ENCODE data around the gene RNF187.

Gene RNF187

DNA sequence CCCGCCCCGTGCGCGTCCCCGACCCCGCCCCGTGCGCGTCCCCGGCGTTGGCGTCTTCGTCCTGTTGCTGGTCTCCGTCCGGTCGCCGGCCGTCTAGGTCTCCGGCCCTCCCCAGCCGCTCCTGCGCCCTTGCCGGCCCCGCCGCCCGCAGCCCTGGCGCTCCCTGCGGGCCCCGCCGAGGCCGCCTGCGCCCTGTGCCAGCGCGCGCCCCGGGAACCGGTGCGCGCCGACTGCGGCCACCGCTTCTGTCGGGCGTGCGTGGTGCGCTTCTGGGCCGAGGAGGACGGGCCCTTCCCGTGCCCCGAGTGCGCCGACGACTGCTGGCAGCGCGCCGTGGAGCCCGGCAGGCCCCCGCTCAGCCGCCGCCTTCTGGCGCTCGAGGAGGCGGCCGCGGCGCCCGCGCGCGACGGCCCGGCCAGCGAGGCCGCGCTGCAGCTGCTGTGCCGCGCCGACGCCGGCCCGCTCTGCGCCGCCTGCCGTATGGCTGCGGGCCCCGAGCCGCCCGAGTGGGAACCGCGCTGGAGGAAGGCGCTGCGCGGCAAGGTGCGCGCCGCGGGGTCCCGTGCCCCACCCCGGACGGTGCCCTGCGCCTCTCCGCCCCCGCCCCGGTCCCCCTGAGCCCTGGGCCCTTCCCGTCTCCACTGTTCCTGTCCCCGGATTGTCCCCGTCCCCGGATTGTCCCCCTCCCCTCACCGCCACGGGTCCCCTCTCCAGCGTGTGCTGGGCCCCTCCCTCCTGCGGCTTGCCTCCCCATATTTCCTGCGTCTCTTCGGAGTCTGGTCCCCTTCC, at the start of gene RNF187:
TSS of gene RNF187 (plus strand) at position 47 of the 789 bp plus-strand sequence.
- DNase-seq: peak; percentile 84

DNA sequence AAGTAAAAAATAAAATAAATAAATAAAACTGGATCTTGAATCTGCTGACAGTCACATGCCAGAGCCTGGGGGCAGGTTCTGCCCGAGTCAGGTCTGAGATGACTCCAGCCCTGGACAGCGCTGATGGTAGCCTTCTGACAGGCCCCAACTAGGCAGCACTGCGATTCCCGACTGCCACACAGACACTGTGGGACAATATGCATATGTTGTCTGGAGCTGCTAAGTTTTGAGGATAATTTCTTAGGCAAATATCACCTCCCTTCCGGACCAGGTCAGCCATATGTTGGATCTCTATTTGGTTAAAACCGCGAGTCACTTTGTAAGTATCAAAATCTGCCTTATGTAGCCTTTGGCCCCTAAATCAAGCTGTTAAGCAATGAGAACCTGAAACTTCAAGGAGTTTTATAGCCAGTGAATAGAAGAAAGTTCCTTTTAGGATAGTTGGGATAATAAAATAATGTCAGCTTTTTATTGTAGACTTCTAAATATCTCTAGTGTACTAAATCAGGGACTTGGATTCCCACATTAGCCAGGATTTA, 49.7 kb upstream of the RNF187 start:
- no peak for DNase-seq

DNA sequence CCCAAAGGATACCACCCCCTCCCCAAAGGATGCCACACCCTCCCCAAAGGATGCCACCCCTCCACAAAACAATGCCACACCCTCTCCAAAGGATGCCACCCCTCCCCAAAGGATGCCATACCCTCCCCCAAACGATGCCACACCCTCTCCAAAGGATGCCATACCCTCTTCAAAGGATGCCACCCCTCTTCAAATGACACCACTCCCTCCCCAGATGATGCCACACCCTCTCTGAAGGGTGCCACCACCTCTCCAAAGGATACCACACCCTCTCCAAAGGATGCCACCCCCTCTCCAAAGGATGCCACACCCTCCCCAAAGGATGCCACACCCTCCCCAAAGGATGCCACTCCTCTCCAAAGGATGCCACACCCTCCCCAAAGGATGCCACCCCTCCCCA, 48.9 kb upstream of the RNF187 start:
- DNase-seq: no peak

DNA sequence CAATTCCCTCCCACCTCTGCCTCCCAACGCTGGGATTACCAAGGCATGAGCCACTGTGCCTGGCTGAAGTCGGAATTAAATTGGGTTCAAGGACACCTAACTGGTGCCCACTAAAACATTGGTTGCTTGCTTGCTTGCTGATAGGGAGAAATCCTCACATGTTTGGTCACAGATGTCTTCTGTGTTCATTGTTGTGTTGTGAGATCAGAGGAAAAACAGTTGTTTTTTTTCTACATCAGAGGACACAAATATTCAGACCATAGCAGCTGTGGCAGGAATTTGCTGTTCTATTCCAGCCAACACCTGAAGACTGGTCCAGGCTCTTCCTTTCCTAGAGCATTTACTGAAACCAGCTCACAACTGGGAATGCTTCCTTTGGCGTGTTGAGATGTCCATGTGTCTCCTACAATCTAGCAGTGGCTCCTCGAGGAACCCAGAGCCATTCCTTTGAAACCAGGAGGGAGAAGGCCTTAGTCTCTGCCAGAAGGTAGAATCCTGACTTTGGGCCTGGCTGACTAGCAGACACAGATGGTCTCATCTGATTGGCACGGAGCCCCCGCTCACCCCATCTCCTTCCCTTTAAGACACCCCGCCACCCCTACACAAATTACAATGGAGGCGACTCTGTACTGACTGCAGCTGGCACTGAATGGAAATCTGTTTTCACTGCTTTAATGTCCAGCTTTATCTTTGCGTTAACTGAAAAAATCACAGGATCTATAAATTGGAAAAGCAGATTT, 46.3 kb upstream of the RNF187 start:
- no peak for DNase-seq

DNA sequence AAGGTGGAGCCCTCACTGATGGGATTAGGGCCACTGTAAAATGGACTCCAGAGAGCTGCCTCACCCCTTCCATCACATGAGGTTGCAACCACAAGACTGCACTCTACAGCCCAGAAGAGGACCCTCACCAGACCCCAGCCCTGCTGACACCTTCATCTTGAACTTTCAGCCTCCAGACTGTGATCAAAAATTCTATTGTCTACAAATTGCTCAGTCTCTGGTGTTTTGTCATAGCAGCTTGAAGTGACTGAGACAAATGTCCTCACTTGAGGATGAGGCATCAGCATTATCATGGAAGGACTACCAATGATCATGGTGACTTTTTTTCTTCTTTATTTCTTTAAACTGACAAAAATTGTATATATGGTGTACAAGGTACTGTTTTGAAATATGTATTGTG, 43.8 kb upstream of the RNF187 start:
- no peak for DNase-seq

DNA sequence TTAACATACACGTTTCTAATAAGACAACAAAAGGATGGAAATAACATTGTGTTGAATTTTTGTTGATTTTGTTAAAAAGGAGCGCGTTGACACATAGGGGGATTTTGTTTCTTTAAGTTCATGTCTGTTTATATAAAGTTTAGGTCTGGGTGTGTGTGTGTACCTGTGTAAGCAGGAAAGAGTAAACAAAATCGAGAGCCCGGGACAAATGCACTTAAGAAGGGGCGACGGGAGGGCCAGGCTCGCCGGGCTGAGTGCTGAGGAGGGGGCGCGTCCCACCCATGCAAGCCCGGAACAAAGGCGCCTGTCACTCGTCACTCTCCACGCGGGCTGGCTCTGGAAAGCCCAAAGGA, 41.7 kb upstream of the RNF187 start:
- DNase-seq: no peak

DNA sequence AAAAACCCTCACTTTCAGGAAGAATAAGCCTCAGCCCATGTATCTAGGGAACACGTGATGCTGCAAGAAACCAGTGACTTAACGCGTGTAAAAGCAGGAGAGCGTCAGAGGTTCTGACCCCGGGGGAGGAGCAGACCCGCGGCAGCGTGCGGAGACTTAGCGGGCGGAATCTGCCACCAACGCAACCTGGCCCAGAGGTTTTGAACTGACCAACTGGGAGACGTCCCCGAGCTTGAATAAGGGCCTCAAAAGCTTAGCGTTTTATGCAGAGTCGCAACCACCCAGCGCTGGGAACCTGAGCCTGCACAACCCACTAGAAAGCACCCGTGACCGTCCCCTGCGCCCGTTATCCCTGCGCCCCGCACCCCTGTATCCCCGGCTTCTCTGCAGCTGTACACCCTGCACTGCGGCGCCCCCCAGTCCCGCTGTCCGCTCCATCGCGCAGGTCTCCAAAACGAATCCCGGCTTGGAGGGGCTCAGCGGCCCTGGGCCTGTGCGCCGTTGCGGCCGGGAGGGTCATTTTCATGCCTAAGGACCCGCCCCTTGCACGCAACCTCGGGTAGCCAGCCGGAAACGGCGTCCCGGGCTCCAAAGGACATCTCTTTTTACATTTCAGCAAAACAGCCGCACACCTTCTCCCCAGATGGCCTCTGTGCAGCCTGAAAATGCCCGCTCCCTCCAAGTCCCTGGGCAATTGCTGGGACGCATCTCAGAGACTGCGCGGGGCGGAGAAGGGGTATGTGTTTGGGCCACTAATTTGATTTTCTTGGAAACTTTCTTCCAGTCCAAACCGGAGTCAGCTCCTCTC, 41.1 kb upstream of the RNF187 start:
- peak; percentile 25 for DNase-seq

DNA sequence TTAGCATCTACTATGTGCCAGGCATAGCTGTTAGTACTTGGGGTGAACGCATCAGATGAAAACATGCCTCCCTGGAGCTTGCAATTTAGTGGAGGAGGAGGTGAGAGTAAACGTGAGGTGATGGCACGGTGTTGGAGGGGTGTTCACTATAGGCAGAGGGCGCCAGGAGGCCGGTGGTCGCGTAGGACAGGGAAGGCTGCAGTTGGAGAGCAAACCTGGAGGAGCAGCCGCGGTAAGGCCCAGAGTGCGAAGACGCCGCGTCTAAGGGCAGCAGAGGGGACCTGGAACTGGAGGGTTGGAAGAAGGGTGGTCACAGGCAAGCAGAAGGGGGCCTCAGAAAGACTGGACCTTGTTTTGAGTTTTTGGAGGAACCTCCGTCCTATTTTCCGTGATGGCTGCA, 40.3 kb upstream of the RNF187 start:
- no peak for DNase-seq

DNA sequence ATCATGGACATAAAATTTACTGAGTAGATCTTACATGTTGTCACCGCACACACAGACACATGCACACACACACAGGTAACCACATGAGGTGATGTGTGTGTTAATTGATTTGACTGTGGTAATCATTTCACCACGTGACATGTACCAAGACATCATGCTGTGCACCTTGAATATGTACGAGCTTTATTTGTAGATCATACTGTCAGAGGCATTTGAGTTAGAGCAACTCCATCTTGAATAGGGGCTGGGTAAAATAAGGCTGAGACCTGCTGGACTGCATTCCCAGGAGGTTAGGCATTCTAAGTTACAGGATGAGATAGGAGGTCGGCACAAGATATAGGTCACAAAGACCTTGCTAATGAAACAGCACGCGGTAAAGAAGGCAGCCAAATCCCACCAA, 38.8 kb upstream of the RNF187 start:
- DNase-seq: no peak

DNA sequence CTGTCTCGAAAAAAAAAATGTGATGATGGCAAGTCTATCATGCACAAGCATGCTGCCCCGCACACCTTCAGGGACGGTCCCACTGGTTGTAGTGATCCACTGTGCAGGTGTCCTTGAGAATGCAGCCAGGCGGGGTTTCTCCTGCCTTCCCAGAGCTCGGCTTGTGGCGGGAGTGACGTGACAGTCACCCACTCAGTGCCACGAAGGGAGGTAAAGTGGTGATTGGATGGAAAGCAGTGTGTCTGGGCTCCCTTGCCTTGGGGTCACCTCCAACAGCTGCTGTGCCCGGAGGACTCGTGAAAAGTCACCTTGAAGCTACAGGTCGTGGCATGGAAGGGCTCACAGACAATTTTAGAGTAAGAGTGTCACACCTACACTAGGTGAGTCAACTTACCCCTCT, 37.0 kb upstream of the RNF187 start:
- DNase-seq: no peak

DNA sequence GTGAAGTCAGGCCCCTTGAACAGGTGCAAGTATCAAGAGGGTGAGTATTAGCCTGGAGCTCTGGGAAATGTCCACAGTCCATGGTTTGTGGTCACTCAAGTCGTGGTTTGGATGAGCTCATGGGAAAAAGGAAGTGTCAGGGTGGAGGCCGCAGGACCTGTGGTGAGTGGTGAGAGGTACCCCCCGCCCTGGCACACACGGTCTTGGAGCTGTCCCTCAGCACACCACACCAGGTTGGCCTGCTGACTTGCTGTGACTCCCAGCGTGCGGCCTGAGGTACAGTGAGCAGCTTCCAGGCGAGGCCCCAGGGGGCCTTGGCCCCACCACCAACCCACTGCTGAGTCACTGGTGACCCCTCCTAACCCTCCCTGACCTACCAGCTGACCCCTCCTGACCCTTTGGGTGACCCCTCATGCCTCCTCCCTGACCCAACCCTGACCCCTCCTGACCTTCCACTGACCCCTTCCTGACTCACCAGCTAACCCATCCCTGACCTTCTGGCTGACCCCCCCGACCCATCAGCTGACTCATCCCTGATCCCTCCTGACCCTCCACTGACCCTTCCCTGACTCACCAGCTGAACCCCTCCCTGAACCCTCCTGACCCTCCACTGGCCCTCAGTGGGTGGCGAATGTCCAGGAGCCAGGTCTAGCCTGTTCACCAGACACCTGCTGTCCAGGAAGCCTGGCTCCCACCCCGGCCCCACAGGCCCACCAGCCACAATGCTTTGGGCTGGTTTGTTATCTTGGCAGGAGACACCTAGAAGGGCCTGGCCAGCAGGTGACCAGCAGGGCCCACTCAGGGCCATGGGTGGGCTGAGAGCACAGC, 34.8 kb upstream of the RNF187 start:
- no peak for DNase-seq

DNA sequence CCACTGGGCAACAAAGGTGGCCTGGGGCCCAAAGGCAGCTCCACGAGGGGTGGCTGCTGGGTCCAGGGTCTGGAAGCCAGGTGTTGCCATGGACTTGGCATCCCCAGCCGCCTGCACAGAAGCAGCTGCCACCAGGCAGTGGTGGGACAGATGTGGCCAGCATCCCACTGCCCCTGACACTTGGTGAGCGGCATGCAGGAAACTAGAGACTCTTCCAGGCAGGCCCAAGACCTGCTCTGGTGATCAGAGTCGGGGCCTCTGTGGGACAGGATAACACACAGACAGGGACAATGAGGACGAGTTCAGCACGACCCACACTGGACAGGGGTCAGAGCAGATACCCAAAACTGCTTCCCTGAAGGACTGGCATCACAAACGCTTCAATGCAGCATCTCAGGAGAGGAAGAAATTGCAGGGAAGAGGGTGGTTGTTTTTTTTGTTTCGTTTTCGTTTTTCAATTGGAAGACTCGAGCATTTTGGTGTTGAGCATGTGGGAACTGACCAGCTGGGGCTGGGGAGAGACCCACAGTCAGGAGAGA, 34.1 kb upstream of the RNF187 start:
- no peak for DNase-seq

DNA sequence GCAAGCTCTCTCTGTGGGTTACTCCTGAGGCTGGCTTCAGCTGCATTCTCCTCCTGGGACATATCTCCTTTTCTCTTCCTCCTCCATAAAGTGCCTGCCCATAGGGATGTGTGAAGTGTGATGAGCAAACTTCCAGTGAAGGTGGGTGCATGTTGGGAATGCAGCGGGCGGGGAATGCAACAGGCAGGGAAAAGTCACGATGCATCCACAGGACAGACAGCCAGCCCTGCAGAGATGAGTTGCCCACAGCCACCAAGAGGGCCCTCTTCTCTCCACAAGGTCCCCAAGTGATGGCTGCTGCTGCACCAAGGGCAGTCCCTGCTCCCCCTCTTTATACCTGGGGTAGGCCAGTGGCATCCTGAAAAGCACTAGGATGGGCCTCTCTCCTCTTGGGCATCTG, 33.6 kb upstream of the RNF187 start:
- no peak for DNase-seq

DNA sequence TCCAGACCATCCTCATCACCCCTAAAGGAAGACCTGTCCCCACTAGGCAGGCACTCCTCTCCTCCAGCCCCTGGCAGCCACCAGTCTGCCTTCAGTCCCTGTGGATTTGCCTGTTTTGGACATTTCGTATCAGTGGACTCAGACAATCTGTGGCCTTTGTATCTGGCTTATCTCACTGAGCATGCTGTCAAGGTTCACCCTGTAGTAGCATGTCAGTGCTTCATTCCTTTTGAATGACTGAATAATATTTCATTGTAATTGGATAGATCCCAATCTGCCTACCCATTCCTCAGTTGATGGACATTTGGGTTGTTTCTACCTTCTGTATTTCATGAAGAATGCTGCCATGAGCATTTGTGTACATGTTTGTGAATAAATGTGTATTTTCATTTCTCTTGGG, 32.9 kb upstream of the RNF187 start:
- DNase-seq: no peak

DNA sequence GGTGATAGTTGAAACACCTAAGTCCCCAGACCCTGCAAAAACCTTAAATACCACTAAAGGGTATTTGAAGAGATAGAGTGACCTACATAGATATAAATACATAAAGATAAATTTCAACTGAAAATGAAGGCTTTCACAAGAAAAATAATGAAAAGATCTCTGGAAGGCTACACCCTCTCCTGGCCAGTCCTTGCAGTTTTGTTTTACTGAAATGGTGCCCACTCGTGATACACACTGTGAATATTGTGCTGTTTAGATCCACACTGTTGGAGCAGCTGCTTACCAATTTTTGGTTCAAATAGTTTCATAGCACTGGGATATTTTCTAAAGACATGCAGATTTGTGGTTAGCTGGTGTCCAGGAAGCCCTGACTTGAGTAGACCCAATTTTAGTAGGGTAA, 31.5 kb upstream of the RNF187 start:
- no peak for DNase-seq

DNA sequence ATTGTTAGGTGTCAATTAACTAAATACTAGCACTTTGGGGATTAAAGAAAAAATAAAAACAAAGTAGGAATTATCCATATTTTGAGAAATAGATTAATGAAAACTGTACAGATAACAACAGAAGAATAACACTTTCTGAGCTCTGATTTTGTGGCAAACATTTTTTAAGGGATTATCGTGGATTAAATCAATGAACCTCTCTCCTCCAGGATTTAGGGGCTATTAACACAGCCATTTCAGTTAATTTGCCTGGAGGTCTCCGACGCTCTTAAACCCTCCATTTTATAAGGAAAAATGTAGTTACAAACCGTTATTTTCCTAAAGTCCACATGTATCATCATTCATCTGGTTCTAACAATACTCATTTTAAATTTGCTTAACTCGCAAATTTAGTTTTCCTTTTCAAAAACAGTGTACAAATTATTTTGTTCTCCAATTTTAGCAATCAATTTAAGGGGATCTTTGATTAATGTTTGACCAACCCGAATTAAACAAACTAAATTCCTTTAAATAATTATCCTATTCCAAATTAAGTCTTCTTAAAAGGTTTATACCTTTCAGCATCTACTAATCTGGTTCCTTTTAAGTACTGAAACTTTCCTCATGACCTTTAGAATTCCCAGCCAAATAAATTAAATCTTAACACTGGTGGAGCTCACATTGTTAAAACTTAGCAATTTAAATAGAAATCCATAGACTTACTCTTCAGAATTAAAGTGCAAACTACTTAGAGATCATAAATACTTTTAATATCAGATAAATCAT, 30.7 kb upstream of the RNF187 start:
- no peak for DNase-seq

DNA sequence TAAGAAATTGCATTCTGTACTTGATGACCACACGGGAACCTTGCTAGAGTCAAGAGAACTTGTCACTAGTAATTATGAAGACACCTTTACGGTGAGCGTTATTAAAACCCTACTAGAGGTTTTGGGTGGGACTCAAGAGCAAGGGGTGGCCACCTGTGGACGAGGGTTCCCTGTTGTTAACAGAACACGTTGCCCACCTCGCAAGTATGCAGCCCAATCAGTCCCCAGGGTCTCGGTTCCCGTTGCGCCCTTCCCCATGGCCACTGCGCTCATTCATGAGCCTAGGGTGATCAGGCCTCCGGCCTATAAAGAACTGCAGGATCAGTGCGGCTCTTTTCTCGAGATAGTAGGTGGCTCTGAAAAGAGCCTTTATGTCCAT, 30.2 kb upstream of the RNF187 start:
- no peak for DNase-seq

DNA sequence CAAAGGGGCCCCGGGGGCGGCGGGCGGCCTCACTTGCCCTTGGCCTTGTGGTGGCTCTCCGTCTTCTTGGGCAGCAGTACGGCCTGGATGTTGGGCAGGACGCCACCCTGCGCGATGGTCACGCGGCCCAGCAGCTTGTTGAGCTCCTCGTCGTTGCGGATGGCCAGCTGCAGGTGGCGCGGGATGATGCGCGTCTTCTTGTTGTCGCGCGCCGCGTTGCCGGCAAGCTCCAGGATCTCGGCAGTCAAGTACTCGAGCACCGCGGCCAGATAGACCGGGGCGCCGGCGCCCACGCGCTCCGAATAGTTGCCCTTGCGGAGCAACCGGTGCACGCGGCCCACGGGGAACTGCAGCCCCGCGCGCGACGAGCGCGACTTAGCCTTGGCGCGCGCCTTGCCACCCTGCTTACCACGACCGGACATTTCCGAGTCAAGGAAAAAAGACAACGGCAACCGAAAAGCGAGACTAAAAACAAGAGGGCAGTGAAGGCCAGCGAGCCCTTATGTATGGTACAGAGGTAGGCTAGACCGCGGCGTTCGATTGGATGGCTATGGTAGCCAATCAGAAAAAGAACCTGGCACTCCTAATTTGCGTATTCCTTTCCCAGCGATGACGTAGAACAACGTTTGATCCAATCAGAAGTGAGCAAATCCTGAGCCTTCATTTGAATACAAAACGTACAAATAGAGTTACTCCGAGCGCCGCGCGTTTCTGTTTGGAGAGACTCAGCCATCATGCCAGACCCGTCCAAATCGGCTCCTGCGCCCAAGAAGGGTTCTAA, 29.6 kb upstream of the RNF187 start:
- DNase-seq: peak; percentile 71

DNA sequence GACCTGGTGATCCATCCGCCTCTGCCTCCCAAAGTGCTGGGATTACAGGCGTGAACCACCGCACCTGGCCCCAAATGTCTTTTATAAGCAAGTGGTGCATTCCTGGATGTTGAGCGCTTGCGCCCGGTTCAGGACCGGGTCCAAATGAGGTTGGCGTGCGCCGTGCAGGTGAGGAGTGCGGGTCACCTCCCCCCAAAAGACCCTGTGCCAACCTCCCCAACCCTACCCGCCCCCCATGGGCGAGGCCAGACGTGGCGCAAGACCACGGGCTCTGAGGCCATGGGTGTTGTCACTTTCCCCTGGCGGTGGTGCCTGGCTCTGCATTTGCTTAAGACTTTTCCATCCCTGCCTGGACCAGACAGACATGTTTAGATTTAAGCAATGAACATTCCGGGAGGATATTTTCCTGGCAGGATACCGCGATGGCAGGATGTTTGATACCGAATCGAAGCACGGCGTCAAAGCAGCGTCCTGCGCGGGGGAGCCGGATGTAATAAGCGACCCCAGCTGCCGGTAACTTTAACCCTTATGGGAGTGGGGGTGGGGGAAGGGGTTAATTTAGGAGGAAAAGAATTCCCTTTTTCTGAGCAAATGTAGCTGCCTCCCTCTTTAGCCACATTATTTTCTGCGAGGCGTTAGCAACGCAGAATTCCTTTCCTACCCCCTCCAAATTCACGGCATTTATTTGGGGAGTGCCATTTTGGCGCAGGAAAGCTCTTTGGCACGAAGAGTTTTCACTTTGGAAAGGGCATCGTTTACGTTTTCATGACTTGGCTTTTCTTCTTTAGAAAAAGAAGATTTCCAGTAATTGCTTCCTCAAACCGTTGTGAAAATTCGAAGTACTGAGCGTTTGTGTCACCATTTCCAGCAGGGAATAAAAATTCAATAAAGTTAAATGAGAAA, 27.8 kb upstream of the RNF187 start:
- peak; percentile 49 for DNase-seq

DNA sequence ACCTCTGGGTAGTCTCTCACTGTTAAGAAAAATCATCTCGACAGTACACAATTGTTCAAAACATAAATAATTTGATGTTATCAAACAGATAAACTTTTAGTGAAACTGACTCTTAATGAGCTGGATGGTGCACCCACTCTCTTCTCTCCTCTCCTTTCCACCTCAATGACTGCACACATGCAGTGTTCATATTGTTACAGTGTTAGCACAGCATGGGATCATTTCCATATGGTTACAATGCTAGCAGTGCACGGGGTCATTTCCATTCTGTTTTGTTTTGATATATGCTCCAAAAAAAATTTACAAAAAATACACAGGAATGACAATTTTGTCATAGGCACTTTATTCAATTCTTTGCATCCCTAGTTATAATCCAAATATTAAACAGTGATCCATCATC, 26.4 kb upstream of the RNF187 start:
- DNase-seq: no peak
